ENCODE results near the gene H1-8.

Gene H1-8

DNA sequence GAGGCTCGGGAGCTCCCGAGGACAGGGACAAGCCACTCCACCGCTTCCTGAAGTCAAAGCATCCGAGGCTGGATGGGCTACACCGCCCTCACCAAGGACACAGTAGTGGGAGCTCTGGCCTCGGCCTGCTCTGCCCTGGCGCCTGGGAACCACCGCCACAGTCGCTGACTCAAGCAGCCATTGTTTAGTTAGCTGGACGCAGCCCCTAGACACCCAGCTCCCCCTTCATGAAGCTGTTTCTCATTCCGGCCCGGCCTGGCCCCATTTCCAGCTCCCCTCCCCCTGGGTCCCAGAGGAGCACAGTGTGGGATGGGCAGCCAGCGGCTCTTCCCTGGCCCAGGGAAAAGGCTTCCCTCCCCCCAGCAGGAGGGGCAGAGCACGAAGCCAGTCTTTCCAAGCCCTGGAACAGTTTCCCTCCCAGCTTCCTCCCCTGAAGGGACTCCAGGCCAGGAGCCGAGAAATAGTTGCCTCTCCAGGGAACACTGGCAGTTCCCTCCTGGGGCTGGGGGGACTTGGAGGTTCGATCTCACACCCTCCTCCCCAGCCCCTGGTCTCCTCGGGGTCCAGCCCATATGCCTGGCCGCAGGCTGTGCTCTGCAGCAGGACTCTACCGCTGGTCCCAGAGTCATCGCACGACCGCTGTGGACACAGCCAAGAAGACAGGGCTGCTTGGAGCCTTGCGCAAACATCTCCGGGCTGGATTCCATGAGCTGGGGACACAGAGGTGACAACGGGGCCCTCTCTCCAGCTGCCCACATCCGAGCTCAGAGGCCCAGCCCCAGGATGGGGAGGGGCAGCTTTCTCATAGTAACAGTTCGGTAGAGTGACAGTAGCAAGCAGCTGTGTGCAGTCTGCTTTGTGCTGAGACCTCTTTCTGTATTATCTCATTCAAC, 53.5 kb downstream of the H1-8 start:
- peak overlapping the region in 1 of 2 donors; percentile 11 for H3K4me3 ChIP-seq (ENCODE audit: low read length in 2 of 2)
- H3K36me3 ChIP-seq (ENCODE audit: control insufficient read depth in 2 of 2, insufficient read depth in 2 of 2, low read length in 2 of 2): no peaks in the 10 kb centered on the region
- no peaks in the 10 kb centered on the region for H3K27me3 ChIP-seq (ENCODE audit: control insufficient read depth in 2 of 2, insufficient read depth in 2 of 2, low read length in 2 of 2)
- H3K4me1 ChIP-seq (ENCODE audit: control insufficient read depth in 2 of 2, insufficient read depth in 2 of 2, low read length in 2 of 2): peaks cover 35 to 49% of the 10 kb centered on the region in 2 donors
- peak overlapping the region; percentile 0 to 60 for H3K9ac ChIP-seq (ENCODE audit: low read depth in 1 of 2, low read length in 2 of 2)
- H3K9me3 ChIP-seq (ENCODE audit: control insufficient read depth in 2 of 2, low read length in 2 of 2): no peaks in the 10 kb centered on the region
- peak overlapping the region; percentile 60 to 83 for H3K27ac ChIP-seq (ENCODE audit: low read depth in 2 of 2, low read length in 2 of 2)

GRCh38 chr3:129597087-129597999, 54.4 kb downstream of the H1-8 start:
- Histone ChIP-seq H3K4me1 (ENCODE audit: control insufficient read depth in 2 of 2, insufficient read depth in 2 of 2, low read length in 2 of 2) (peaks cover 35 to 47% of the 10 kb centered on the region in 2 donors), H3K9ac (ENCODE audit: low read depth in 1 of 2, low read length in 2 of 2) (peak overlapping the region in 1 of 2 donors; percentile 49)

DNA sequence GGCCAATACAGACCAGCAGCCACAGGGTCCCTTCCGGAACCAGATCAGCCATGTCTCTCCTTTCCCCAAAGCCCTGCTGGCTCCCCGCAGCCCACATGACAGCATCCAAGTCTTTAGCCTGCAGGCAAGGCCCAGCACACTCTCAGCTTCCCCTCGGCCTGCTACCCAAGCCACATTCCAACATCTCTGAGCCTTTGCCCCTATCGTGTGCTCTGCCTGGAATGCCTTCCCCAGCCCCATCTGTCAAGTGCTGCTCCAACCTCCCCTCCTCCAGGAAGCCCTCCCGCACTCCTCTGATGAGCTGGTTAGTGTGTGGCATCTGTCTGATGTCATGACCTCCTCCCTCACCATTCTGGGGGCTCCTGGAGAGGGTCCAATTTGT, 55.0 kb downstream of the H1-8 start:
- Histone ChIP-seq H3K27ac (ENCODE audit: low read depth in 2 of 2, low read length in 2 of 2) (peak overlapping the region; percentile 60 to 83), H3K9me3 (ENCODE audit: control insufficient read depth in 2 of 2, low read length in 2 of 2) (no peaks in the 10 kb centered on the region), H3K9ac (ENCODE audit: low read depth in 1 of 2, low read length in 2 of 2) (peak overlapping the region in 1 of 2 donors; percentile 49), H3K4me3 (ENCODE audit: low read length in 2 of 2) (no peak overlapping the region), H3K27me3 (ENCODE audit: control insufficient read depth in 2 of 2, insufficient read depth in 2 of 2, low read length in 2 of 2) (no peaks in the 10 kb centered on the region), H3K4me1 (ENCODE audit: control insufficient read depth in 2 of 2, insufficient read depth in 2 of 2, low read length in 2 of 2) (peaks cover 37 to 47% of the 10 kb centered on the region in 2 donors), H3K36me3 (ENCODE audit: control insufficient read depth in 2 of 2, insufficient read depth in 2 of 2, low read length in 2 of 2) (no peaks in the 10 kb centered on the region)

More at GRCh38 chr3:129597087-129597999, 54.4 kb downstream of the H1-8 start:
- Histone ChIP-seq H3K36me3 (ENCODE audit: control insufficient read depth in 2 of 2, insufficient read depth in 2 of 2, low read length in 2 of 2) (no peaks in the 10 kb centered on the region), H3K4me3 (ENCODE audit: low read length in 2 of 2) (no peak overlapping the region), H3K27me3 (ENCODE audit: control insufficient read depth in 2 of 2, insufficient read depth in 2 of 2, low read length in 2 of 2) (no peaks in the 10 kb centered on the region), H3K9me3 (ENCODE audit: control insufficient read depth in 2 of 2, low read length in 2 of 2) (no peaks in the 10 kb centered on the region), H3K27ac (ENCODE audit: low read depth in 2 of 2, low read length in 2 of 2) (peak overlapping the region; percentile 60 to 83)

GRCh38 chr3:129598484-129598883, 55.5 kb downstream of the H1-8 start:
- no peak overlapping the region for H3K9ac ChIP-seq (ENCODE audit: low read depth in 1 of 2, low read length in 2 of 2)
- peaks cover 34 to 44% of the 10 kb centered on the region in 2 donors for H3K4me1 ChIP-seq (ENCODE audit: control insufficient read depth in 2 of 2, insufficient read depth in 2 of 2, low read length in 2 of 2)
- no peaks in the 10 kb centered on the region for H3K9me3 ChIP-seq (ENCODE audit: control insufficient read depth in 2 of 2, low read length in 2 of 2)

DNA sequence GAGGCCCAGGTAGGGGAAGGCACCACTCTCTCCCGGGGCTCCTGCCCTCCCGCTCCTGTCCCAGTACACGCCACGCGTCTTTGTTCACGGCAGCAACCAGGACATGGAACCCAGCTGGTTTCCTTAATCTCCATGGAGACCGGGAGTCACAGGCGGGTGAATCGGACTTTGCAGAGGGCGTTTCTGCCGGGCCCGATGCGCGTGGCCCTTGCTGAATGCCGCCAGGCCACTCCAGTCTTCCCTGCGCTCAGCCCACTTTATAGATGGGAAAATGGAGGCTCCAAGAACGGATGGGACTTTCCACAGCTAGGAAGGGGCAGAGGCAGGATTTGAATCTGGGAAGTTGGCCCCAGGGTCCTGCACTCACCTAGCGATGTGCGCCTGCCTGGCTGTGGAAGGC, 56.1 kb downstream of the H1-8 start:
- H3K27me3 ChIP-seq (ENCODE audit: control insufficient read depth in 2 of 2, insufficient read depth in 2 of 2, low read length in 2 of 2): no peaks in the 10 kb centered on the region
- H3K36me3 ChIP-seq (ENCODE audit: control insufficient read depth in 2 of 2, insufficient read depth in 2 of 2, low read length in 2 of 2): no peaks in the 10 kb centered on the region
- H3K27ac ChIP-seq (ENCODE audit: low read depth in 2 of 2, low read length in 2 of 2): peak overlapping the region; percentile 48 to 83
- H3K4me1 ChIP-seq (ENCODE audit: control insufficient read depth in 2 of 2, insufficient read depth in 2 of 2, low read length in 2 of 2): peaks cover 29 to 41% of the 10 kb centered on the region in 2 donors
- no peak overlapping the region for H3K9ac ChIP-seq (ENCODE audit: low read depth in 1 of 2, low read length in 2 of 2)
- H3K9me3 ChIP-seq (ENCODE audit: control insufficient read depth in 2 of 2, low read length in 2 of 2): no peaks in the 10 kb centered on the region
- no peak overlapping the region for H3K4me3 ChIP-seq (ENCODE audit: low read length in 2 of 2)

More at GRCh38 chr3:129598484-129598883, 55.5 kb downstream of the H1-8 start:
- no peaks in the 10 kb centered on the region for H3K36me3 ChIP-seq (ENCODE audit: control insufficient read depth in 2 of 2, insufficient read depth in 2 of 2, low read length in 2 of 2)
- H3K27me3 ChIP-seq (ENCODE audit: control insufficient read depth in 2 of 2, insufficient read depth in 2 of 2, low read length in 2 of 2): no peaks in the 10 kb centered on the region
- no peak overlapping the region for H3K4me3 ChIP-seq (ENCODE audit: low read length in 2 of 2)
- peak overlapping the region; percentile 60 to 83 for H3K27ac ChIP-seq (ENCODE audit: low read depth in 2 of 2, low read length in 2 of 2)

- H3K36me3 ChIP-seq (ENCODE audit: control insufficient read depth in 2 of 2, insufficient read depth in 2 of 2, low read length in 2 of 2): no peaks in the 10 kb centered on the region
- H3K27ac ChIP-seq (ENCODE audit: low read depth in 2 of 2, low read length in 2 of 2): peak overlapping the region; percentile 48 to 83
- peak overlapping the region in 1 of 2 donors; percentile 1 for H3K9ac ChIP-seq (ENCODE audit: low read depth in 1 of 2, low read length in 2 of 2)
- no peak overlapping the region for H3K4me3 ChIP-seq (ENCODE audit: low read length in 2 of 2)
- H3K9me3 ChIP-seq (ENCODE audit: control insufficient read depth in 2 of 2, low read length in 2 of 2): no peaks in the 10 kb centered on the region
- H3K4me1 ChIP-seq (ENCODE audit: control insufficient read depth in 2 of 2, insufficient read depth in 2 of 2, low read length in 2 of 2): peaks cover 25 to 41% of the 10 kb centered on the region in 2 donors
- H3K27me3 ChIP-seq (ENCODE audit: control insufficient read depth in 2 of 2, insufficient read depth in 2 of 2, low read length in 2 of 2): peaks cover 1 to 3% of the 10 kb centered on the region in 2 donors
These were observed 56.6 kb downstream of the H1-8 start for GRCh38 chr3:129599607-129600006.

GRCh38 chr3:129600348-129600747, 57.4 kb downstream of the H1-8 start:
- Histone ChIP-seq H3K27ac (ENCODE audit: low read depth in 2 of 2, low read length in 2 of 2) (peak overlapping the region; percentile 48 to 83), H3K27me3 (ENCODE audit: control insufficient read depth in 2 of 2, insufficient read depth in 2 of 2, low read length in 2 of 2) (peaks cover 5 to 6% of the 10 kb centered on the region in 2 donors), H3K9me3 (ENCODE audit: control insufficient read depth in 2 of 2, low read length in 2 of 2) (no peaks in the 10 kb centered on the region), H3K4me1 (ENCODE audit: control insufficient read depth in 2 of 2, insufficient read depth in 2 of 2, low read length in 2 of 2) (peaks cover 28 to 37% of the 10 kb centered on the region in 2 donors), H3K9ac (ENCODE audit: low read depth in 1 of 2, low read length in 2 of 2) (no peak overlapping the region), H3K4me3 (ENCODE audit: low read length in 2 of 2) (no peak overlapping the region), H3K36me3 (ENCODE audit: control insufficient read depth in 2 of 2, insufficient read depth in 2 of 2, low read length in 2 of 2) (no peaks in the 10 kb centered on the region)
